ENCODE results near the gene KLHL24.
"Not testable (repeated sequence)": the region's sequence is repeated elsewhere in the genome, so short reads cannot be mapped to it uniquely, and the experiment has no call there.

Gene KLHL24

DNA sequence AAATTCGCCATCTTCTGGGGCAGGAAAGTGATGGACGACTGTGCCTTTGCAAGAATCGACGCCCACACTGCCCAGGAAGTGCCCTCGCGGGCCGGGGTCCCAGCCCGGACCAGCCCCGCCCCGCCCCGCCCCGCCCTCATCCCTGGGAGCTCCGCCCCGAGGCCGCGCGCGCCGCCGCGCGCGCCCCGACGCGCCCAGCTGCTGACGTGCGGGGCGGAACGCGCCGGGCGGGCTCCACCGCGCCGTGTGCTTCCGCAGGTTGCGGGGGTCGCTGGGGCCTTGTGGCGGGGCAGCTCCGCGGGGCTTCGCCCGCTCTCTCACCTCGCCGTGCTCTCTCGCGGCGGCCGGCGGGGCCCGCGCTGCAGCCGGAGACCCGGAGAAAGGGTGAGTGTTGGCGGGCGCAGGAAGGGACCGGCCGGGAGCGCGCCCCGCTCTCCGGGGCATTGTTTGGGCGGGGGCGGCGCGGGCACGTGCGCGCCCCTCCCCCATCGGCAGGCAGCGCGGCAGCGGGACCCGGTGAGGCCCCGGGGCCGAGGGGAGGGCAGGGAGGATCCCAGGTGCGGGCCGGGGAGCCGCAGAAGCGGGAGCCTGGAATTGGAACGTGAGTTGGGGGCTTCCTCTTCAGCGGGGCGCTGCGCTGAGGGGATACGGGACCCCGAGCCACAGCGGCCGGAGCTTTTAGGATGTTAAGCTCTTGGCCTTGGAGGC is 62.3 kb downstream of the KLHL24 start, which contains the start of gene YEATS2:
TSS of gene YEATS2 (plus strand) at position 188 of the 708 bp plus-strand sequence. CDS start 17,366 bp downstream, outside the sequence.
- no peak for DNase-seq

DNA sequence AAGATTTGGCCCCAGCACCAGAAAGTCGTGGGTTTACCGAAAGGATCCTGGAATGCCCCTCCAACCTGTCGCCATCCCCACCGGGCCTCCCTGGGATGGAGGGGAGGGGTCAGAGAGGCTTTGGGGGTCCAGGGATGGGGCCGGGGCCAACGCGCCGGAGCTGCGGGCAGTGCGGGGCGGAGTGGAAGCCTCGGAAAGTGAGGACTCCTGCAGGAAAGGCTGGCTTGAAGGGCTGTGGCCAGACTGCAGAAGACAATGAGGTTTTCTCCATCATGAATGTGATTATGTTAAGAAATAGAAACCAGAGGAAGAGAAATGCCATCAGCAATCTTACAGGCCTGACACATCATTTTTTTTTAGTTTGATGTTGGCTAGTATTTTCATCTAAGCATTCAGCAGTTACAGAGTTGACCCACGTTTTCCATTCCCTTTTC is 62.9 kb downstream of the KLHL24 start:
- no peak for DNase-seq

DNA sequence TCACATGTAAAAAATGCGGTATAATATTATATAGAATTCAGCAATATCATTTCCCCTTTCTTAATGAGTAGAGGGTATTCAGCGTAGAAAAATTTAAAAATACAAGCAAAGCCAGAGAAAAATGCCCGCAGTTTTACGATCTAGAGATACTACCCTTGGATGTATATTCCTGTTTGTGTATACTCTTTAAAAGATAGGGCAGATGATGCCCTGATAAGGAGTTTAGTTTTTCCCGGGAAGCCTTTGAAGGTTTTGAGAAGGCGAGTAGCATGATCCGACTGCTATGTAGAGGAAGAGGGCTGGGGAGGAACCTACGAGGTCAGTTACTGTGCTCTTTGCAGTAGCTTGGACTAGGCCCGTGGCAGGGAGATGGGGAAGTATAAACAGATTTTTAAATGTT is 63.3 kb downstream of the KLHL24 start:
- DNase-seq = no peak

- no peak for DNase-seq
Observed at GRCh38 chr3:183699238-183699947, 64.0 kb downstream of the KLHL24 start.

DNA sequence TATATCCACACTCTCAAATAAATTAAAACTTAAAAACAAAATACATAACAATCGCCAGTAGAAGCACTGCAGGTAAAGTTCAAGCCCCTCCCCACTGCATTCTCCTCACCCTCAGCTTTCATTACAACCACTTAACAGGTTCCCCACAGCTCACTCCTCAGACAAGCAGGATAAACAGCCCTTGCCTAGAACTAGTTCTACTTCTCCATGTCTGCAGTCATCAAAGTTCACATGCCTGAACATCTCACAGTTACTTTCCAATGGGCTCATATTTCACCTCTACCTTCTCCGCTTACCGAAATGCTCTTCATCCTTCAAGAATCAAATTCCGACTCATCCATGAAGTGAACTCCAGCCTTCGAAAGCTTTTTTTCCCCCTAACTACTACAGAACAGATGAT is 66.3 kb downstream of the KLHL24 start:
- no peak for DNase-seq

- not testable (repeated sequence) for DNase-seq
Observed at GRCh38 chr3:183703892-183704291, 68.5 kb downstream of the KLHL24 start.

- no peak for DNase-seq
Observed at GRCh38 chr3:183710231-183710630, 74.8 kb downstream of the KLHL24 start.

GRCh38 chr3:183711516-183711915 is 76.1 kb downstream of the KLHL24 start:
- no peak for DNase-seq

DNA sequence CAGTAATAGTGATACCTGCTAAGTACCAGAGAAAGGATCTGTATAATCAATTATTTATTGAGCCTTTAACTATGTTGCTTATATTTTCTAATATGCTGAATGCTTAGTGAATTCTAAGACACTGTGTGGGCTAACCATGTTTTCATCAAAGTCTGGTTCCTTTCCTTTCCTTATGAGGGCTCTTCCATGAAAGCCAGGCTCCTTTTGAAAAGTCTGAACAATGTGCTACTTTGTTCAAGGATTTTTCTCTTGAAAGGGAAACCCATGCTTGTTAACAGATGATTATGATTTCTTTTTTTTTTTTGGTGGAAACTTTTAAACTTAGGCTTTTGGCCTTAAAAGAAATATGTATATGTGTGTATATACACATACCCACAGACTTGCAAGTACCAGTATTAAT is 79.2 kb downstream of the KLHL24 start:
- DNase-seq = no peak

DNA sequence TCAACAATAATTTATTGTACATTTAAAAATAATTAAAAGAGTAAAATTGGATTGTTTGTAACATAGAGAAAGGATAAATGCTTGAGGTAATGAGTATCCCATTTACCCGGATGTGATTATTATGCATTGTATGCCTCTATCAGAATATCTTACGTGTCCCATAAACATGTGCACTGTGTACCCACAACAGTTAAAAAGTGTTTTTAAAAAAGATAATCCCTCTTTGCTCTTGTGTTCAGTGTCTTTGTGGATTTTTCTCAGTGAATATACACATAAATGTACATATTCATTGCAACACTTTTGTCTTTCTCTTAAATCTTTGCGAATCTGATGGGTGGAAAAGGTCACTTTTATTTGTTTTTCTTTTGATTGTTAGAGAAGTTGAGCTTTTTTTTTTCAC is 82.6 kb downstream of the KLHL24 start:
- no peak for DNase-seq

GRCh38 chr3:183725387-183725786 is 90.0 kb downstream of the KLHL24 start:
- DNase-seq = no peak

DNA sequence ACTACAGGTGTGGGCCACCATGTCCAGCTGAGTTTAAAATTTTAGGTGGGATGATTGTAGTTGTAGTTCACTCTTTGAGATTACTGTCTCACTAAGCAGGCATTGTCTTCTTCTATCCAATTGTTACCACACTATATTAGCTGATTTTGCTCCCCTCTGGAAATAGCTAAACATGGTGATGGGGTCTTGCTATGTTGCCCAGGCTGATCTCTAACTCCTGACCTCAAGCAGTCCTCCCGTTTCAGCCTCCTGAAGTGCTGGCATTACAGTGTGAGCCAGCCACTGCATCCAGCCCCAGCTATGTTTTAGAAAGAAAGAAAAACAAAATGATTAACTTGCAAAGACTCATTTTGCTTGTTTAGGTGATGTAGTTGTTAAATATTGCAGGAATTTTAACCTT is 92.8 kb downstream of the KLHL24 start:
- DNase-seq = no peak

- no peak for DNase-seq
Observed at GRCh38 chr3:183730361-183730760, 94.9 kb downstream of the KLHL24 start.

DNA sequence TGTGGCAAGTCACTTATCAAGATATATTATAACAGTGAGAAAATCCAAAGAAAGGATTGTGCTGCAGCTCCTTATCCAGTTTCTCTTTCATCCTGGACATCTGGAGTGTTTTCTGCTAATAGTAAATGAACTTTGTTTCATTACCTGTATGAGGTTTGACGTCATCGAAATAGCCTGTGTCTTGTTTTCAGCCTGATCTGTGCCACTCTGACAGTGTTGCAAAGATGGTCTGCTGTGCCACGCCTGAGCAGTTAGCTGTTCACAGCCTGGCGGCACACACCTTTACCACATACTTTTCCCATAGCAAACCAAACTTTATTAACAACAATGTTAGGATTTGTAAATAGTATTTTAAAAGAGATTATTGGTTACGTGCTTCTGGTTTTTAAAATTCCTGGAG is 96.2 kb downstream of the KLHL24 start:
- no peak for DNase-seq

DNA sequence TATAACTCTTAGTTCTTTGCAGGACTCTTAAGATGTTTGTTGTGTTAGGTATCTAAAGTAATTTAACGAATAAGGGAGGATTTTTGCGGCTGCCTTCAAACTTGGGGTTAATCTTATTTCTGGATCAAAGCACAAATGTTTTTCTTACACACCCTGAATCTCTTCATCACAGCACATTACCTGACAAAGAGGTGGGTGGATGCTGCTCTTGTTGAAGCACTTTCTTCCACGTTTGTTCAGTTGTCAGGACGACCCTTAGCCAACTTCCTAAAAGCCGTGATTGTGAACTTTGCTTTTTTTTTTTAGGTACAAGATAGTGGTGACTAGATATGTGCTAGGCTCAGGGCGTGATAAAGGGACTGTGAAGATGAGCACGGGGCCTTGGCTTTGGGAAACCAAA is 98.1 kb downstream of the KLHL24 start:
- no peak for DNase-seq
